ELF-1 (cell line): Measurements from ENCODE around the gene HSD11B1.

ENCODE experiments used
- DNase-seq: peaks from one replicate; pipeline ENCODE4 v3.0.0-alpha.2; 2016; ENCODE audit warnings: low read depth, low spot score

Gene HSD11B1

GRCh38 chr1:209755926-209756614, 51.4 kb downstream of the HSD11B1 start, which contains the start of gene TRAF3IP3:
Gene TRAF3IP3, plus strand, starts transcription at chr1:209756053. Its CDS starts 3,987 bp downstream, at chr1:209760040.
- no peak for DNase-seq

GRCh38 chr1:209756615-209757445, 52.2 kb downstream of the HSD11B1 start:
- DNase-seq = no peak

GRCh38 chr1:209758400-209758799, 53.8 kb downstream of the HSD11B1 start:
- no peak for DNase-seq

- DNase-seq = no peak
Measured at GRCh38 chr1:209759829-209760359, 55.2 kb downstream of the HSD11B1 start.

GRCh38 chr1:209761011-209761635, 56.5 kb downstream of the HSD11B1 start:
- DNase-seq = no peak

GRCh38 chr1:209766051-209766450, 61.4 kb downstream of the HSD11B1 start:
- DNase-seq = no peak

- DNase-seq = no peak
Measured at GRCh38 chr1:209767096-209767495, 62.5 kb downstream of the HSD11B1 start.

GRCh38 chr1:209767706-209768105, 63.1 kb downstream of the HSD11B1 start:
- no peak for DNase-seq

- DNase-seq = no peak
Measured at GRCh38 chr1:209768354-209768774, 63.7 kb downstream of the HSD11B1 start.

GRCh38 chr1:209769171-209769904, 64.7 kb downstream of the HSD11B1 start:
- peak; percentile 42 for DNase-seq

- DNase-seq = no peak
Measured at GRCh38 chr1:209769971-209770370, 65.3 kb downstream of the HSD11B1 start.

- no peak for DNase-seq
Measured at GRCh38 chr1:209770636-209771415, 66.2 kb downstream of the HSD11B1 start.

- DNase-seq = no peak
Measured at GRCh38 chr1:209772126-209772525, 67.5 kb downstream of the HSD11B1 start.

- no peak for DNase-seq
Measured at GRCh38 chr1:209774592-209774991, 69.9 kb downstream of the HSD11B1 start.

GRCh38 chr1:209775678-209776077, 71.0 kb downstream of the HSD11B1 start:
- DNase-seq = no peak

- DNase-seq = no peak
Measured at GRCh38 chr1:209777587-209777986, 72.9 kb downstream of the HSD11B1 start.

- no peak for DNase-seq
Measured at GRCh38 chr1:209778102-209778501, 73.5 kb downstream of the HSD11B1 start.

- peak; percentile 58 for DNase-seq
Measured at GRCh38 chr1:209780268-209780667, 75.6 kb downstream of the HSD11B1 start.

- no peak for DNase-seq
Measured at GRCh38 chr1:209783386-209783785, 78.7 kb downstream of the HSD11B1 start.
